ENCODE results near the gene COL3A1. TPM values are rescaled to one million over a fixed set of nuclear protein-coding genes. Genes with fewer than 3 reads are reported as not detected.

The COL3A1 gene
- total RNA-seq, 1 experiment from 2014 or later = not detected

GRCh38 chr2:188949046-188949818 lies 24.9 kb upstream of the COL3A1 start:
- intact Hi-C loops (cut with micrococcal nuclease; ENCODE audit: unreplicated experiment) = no loop called here
- no peak for DNase-seq
- no peaks in the 10 kb centered on the region for H3K9me2 ChIP-seq (ENCODE audit: insufficient read depth)
- no peaks in the 10 kb centered on the region for H4K20me1 ChIP-seq (ENCODE audit: insufficient read depth)
- no TSS peak for BruUV-seq (replicated peaks)
- no peaks in the 10 kb centered on the region for H3F3A ChIP-seq (ENCODE audit: insufficient read depth, low read depth)
- H3K4me2 ChIP-seq = no peak overlapping the region
- H3K36me3 ChIP-seq (ENCODE audit: low read depth) = no peaks in the 10 kb centered on the region
- H3K9me3 ChIP-seq (ENCODE audit: insufficient read depth, low read depth) = no peaks in the 10 kb centered on the region
- no peak overlapping the region for H3K4me3 ChIP-seq
- no peak overlapping the region for H3K27ac ChIP-seq
- no peaks in the 10 kb centered on the region for H3K79me2 ChIP-seq (ENCODE audit: low read depth)
- POLR2A ChIA-PET (ENCODE audit: unreplicated experiment) = no interaction called here
- no peak overlapping the region for H2AFZ ChIP-seq
- CTCF ChIA-PET = no interaction called here
- H3K27me3 ChIP-seq (ENCODE audit: insufficient read depth, low read depth) = no peaks in the 10 kb centered on the region
- TF ChIP-seq EZH2 (IDR thresholded peaks at IDR 0.05; ENCODE audit: low read depth) = no peak
- TF ChIP-seq, protein P1, sequence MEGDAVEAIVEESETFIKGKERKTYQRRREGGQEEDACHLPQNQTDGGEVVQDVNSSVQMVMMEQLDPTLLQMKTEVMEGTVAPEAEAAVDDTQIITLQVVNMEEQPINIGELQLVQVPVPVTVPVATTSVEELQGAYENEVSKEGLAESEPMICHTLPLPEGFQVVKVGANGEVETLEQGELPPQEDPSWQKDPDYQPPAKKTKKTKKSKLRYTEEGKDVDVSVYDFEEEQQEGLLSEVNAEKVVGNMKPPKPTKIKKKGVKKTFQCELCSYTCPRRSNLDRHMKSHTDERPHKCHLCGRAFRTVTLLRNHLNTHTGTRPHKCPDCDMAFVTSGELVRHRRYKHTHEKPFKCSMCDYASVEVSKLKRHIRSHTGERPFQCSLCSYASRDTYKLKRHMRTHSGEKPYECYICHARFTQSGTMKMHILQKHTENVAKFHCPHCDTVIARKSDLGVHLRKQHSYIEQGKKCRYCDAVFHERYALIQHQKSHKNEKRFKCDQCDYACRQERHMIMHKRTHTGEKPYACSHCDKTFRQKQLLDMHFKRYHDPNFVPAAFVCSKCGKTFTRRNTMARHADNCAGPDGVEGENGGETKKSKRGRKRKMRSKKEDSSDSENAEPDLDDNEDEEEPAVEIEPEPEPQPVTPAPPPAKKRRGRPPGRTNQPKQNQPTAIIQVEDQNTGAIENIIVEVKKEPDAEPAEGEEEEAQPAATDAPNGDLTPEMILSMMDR (conservative IDR thresholded peaks at IDR 0.05) = no peak
- no peaks in the 10 kb centered on the region for H3K4me1 ChIP-seq (replicated peaks; ENCODE audit: insufficient read depth)

- Histone ChIP-seq H3K79me2 (ENCODE audit: low read depth) (no peaks in the 10 kb centered on the region), H3K9me2 (ENCODE audit: insufficient read depth) (no peaks in the 10 kb centered on the region), H3K36me3 (ENCODE audit: low read depth) (no peaks in the 10 kb centered on the region), H4K20me1 (ENCODE audit: insufficient read depth) (no peaks in the 10 kb centered on the region), H3K27me3 (ENCODE audit: insufficient read depth, low read depth) (no peaks in the 10 kb centered on the region), H3K4me2 (no peak overlapping the region), H3K4me3 (no peak overlapping the region), H2AFZ (no peak overlapping the region), H3K27ac (no peak overlapping the region), H3K9me3 (ENCODE audit: insufficient read depth, low read depth) (no peaks in the 10 kb centered on the region), H3F3A (ENCODE audit: insufficient read depth, low read depth) (no peaks in the 10 kb centered on the region), H3K4me1 (replicated peaks; ENCODE audit: insufficient read depth) (no peaks in the 10 kb centered on the region)
- ChIA-PET POLR2A (ENCODE audit: unreplicated experiment) (no interaction called here), CTCF (no interaction called here)
- TF ChIP-seq, protein P1 (conservative IDR thresholded peaks at IDR 0.05) = no peak
- TF ChIP-seq EZH2 (IDR thresholded peaks at IDR 0.05; ENCODE audit: low read depth) = no peak
- BruUV-seq (replicated peaks) = no TSS peak
- DNase-seq = no peak
- intact Hi-C loops (cut with micrococcal nuclease; ENCODE audit: unreplicated experiment) = no loop called here
Observed at GRCh38 chr2:188952901-188953300, 21.3 kb upstream of the COL3A1 start.

DNA sequence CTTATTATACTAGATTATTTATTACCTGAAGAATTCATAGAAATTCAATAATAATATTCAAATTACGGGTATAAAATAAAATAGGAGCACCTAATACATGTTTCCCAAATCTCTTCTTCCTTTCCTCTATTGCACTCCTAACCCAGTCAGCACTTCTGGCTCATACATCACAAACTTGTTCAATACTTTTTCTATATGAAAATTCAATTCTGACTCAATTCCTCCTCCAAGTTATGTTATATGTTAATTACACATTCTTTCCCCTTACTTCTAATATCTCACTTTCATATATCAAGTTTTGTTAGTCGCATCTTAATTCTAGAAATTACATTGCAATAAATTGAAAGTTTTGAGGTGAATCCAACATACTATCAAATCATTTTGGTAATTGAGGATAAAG lies 17.9 kb upstream of the COL3A1 start:
- Histone ChIP-seq H3K9me2 (ENCODE audit: insufficient read depth) (no peaks in the 10 kb centered on the region), H3K4me1 (replicated peaks; ENCODE audit: insufficient read depth) (no peaks in the 10 kb centered on the region), H3K36me3 (ENCODE audit: low read depth) (no peaks in the 10 kb centered on the region), H4K20me1 (ENCODE audit: insufficient read depth) (no peaks in the 10 kb centered on the region), H3K4me2 (no peak overlapping the region), H3K27me3 (ENCODE audit: insufficient read depth, low read depth) (no peaks in the 10 kb centered on the region), H3F3A (ENCODE audit: insufficient read depth, low read depth) (no peaks in the 10 kb centered on the region), H3K27ac (no peak overlapping the region), H3K9me3 (ENCODE audit: insufficient read depth, low read depth) (no peaks in the 10 kb centered on the region), H3K4me3 (no peak overlapping the region), H3K79me2 (ENCODE audit: low read depth) (no peaks in the 10 kb centered on the region), H2AFZ (no peak overlapping the region)
- intact Hi-C loops (cut with micrococcal nuclease; ENCODE audit: unreplicated experiment) = no loop called here
- no TSS peak for BruUV-seq (replicated peaks)
- no peak for DNase-seq
- CTCF ChIA-PET = no interaction called here
- no peak for TF ChIP-seq EZH2 (IDR thresholded peaks at IDR 0.05; ENCODE audit: low read depth)
- TF ChIP-seq, protein P1 (conservative IDR thresholded peaks at IDR 0.05) = no peak
- POLR2A ChIA-PET (ENCODE audit: unreplicated experiment) = no interaction called here
